ENCODE measurements around the gene PPP6R1.
A peak's percentile ranks its signal among the peaks of the same experiment; 100 is the strongest.

PPP6R1 gene, protein sequence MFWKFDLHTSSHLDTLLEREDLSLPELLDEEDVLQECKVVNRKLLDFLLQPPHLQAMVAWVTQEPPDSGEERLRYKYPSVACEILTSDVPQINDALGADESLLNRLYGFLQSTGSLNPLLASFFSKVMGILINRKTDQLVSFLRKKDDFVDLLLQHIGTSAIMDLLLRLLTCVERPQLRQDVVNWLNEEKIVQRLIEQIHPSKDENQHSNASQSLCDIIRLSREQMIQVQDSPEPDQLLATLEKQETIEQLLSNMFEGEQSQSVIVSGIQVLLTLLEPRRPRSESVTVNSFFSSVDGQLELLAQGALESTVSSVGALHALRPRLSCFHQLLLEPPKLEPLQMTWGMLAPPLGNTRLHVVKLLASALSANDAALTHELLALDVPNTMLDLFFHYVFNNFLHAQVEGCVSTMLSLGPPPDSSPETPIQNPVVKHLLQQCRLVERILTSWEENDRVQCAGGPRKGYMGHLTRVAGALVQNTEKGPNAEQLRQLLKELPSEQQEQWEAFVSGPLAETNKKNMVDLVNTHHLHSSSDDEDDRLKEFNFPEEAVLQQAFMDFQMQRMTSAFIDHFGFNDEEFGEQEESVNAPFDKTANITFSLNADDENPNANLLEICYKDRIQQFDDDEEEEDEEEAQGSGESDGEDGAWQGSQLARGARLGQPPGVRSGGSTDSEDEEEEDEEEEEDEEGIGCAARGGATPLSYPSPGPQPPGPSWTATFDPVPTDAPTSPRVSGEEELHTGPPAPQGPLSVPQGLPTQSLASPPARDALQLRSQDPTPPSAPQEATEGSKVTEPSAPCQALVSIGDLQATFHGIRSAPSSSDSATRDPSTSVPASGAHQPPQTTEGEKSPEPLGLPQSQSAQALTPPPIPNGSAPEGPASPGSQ

DNA sequence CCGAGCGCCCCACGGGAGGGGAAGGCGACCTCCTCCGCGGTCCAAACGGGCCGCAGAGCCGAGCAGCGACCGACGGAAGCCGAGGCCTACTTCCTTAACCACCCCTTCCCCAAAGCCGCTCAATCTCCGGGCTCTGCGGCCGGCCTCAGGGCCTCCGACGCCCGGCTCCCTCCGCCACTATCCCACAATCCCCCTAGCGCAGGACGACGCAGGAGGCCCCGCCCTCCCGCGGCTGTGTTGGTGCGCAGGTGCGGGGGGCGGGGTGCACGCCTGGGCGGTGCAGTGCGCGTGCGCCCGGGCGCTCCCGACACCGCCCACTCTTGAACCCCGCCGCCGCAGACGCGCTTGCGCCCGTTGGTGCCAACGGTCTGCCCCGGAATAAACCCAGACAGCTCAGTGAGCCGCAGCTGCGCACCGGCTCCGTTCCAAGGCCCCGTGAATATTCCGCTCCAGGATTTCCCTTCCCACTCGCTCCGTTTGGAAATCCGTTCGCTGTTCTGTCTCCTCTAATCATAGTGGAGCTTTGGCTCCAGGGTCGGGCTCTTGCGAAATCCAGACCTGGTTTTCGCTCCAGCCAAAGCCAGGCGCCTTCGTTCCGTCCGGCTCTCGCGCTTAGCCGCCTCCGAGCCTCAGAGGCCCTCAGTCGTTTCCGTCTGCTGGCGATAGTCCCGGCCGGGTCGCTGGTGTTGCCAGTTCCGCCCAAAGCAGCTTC, at the start of gene PPP6R1:
PPP6R1 (minus strand) TSS at position 190 of the 712 bp plus-strand sequence. CDS start 11,914 bp downstream, outside the sequence.
- DNase-seq: peak; percentile 100

DNA sequence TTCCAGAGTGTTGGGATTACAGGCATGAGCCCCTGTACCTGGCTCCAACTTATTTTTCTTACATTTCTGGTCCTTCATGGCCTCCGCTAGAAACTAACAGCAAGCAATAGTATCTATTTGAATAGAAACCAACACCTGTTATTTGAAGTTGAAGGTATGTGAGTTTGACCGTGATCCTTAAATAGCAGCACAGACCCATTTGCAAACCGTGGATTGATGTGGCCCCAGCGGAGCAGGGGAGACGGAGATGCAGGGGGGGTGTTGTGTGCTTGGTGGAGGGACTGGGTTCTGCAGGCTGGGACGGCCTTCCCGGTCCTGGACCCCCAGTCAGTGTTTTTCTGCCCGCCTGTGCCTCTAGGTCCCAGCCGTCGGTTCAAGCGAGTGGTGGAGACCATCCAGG, 49.5 kb upstream of the PPP6R1 start:
- no peak for DNase-seq

DNA sequence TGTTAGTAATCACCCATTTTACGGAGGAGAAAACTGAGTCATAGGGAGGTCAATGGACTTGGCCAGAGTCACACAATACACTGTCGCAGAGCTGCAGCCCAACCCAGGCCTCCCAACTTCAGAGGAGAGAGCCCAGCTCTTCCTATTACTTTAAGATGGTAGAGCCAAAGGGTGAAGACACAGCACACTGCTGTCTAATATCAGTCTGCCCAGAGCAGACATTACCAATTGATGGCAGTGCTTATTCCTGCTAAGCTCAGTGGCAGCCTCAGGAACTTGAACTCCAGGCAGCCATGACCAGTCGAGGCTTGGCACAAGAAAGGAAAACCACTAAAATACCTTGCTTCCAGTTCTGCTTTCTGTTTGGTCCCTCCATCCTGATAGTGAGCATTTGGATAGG, 47.9 kb upstream of the PPP6R1 start:
- DNase-seq: no peak

DNA sequence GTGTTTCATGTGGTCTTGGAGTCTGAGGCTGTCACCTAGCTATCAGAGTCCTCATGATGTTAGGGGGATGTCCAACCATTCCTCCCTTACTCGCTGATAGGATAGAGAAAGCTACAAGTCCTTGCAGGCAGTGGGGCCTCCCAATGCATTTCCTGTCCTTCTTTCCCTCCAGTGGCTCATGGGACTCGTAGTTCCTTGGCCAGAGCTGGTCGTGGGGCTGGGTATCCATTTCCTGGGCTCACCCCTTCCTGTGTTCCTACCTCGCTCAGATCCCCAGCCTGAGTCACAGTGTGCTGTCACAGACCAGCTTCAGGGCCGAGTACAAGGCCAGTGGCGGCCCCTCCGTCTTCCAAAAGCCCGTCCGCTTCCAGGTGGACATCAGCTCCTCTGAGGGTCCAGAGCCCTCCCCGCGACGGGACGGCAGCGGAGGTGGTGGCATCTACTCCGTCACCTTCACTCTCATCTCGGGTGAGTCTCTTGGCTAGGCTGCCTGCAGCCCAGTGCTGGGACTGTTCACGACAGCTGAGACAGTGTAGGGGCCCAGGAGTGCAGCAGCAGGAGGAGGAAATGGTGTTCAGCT, 47.3 kb upstream of the PPP6R1 start:
- no peak for DNase-seq

DNA sequence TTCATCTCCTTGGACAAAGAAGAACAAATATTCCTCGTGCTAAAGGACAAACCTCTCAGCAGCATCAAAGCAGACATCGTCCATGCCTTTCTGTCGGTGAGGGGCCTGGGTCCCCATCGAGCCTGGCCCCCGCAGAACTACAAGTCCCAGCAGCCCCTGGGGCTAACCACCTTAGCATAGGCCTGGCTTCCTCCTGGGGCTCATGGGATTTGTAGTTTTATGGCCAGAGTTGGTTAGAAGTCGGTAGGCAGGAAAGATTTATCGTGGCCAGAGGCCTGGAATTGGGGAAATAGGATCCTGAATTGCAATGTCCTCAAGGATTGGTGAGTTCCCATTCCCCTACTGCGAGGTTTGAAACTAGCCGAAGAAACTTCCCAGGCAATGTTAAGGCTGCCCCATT, 46.7 kb upstream of the PPP6R1 start:
- no peak for DNase-seq

- no peak for DNase-seq
Observed at GRCh38 chr19:55304980-55305379, 46.2 kb upstream of the PPP6R1 start.

DNA sequence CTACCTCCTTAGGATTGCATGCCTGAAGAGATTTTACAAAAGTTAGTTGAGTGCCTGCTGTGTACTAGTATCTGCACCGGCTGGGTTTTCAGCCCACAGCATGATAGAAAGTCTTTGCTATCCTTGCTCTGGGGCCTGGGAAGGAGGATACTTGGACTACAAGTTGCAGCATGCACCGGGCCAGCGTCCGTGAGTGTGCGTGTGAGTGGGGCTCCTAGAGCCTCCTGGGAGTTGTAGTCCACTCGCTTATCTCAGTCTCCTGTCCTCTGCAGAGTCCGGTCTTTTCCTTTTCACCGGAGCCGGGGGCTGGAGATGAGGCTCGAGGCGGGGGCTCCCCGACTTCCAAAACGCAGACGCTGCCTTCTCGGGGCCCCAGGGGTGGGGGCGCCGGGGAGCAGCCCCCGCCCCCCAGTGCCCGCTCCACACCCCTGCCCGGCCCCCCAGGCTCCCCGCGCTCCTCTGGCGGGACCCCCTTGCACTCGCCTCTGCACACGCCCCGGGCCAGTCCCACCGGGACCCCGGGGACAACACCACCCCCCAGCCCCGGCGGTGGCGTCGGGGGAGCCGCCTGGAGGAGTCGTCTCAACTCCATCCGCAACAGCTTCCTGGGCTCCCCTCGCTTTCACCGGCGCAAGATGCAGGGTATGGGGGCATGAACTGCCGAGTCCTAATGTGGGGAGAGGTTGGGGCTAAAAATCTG, 45.6 kb upstream of the PPP6R1 start:
- DNase-seq: peak; percentile 16

GRCh38 chr19:55303477-55303876, 44.7 kb upstream of the PPP6R1 start:
- no peak for DNase-seq

- no peak for DNase-seq
Observed at GRCh38 chr19:55302318-55302703, 43.5 kb upstream of the PPP6R1 start.

- peak; percentile 41 for DNase-seq
Observed at GRCh38 chr19:55301459-55302317, 42.9 kb upstream of the PPP6R1 start.

DNA sequence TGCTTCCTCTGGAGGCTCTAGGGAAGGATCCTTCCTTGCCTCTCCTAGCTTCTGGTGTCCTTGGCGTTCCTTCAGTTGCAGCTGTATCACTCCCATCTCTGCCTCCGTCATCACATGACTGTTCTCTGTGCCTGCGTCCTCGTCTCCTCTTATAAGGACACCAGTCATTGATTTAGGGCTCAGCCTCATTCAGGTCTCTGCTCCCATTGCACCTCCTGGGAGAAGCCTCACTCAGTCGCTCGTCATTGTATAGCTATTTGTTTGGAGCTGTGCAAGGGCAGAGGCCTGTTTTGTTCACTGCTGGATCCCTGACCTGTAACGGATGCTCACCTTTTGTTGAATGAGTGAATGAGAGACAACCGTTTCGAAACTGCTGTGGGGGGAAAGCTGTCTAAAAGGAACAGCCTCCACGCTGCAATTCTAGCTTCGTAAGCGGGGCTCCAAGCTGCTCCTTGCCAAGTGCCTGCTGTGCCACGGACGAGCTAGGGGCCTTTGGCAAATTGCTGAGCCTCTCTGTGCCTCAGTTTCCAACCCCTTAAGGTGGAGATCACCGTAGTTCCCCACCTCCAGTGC, 42.2 kb upstream of the PPP6R1 start:
- no peak for DNase-seq

GRCh38 chr19:55299991-55300390, 41.2 kb upstream of the PPP6R1 start:
- DNase-seq: no peak

- DNase-seq: no peak
Observed at GRCh38 chr19:55297267-55297666, 38.5 kb upstream of the PPP6R1 start.

DNA sequence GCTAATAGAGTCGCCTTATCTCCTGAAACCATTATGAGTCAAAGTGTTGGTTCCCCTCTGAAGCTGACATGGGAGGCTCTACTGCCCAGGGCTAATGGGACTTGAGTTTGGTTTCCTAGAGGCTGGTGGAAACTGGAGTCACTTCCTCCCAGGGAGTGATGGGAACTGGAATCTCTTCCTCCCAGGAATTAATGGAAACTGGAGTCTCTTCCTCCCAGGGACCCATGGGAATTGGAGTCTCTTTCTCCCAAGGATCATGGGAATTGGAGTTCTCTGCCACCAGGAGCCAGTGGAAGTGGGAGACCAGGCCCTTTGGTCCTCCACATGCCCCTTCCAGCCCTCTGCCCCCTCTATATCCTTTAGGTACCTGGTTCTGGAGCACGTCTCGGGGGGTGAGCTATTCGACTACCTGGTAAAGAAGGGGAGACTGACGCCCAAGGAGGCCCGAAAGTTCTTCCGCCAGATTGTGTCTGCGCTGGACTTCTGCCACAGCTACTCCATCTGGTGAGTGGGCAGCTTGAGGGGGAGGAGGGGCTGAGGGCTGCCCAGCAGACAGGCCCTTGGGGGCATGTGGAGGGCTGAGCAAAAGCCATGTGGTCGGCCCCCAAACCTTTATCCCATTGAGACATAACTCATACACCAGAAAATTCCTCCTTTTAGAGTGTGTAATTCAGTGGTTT, 30.4 kb upstream of the PPP6R1 start:
- no peak for DNase-seq

- DNase-seq: no peak
Observed at GRCh38 chr19:55287361-55288079, 28.7 kb upstream of the PPP6R1 start.

- DNase-seq: no peak
Observed at GRCh38 chr19:55285229-55285890, 26.5 kb upstream of the PPP6R1 start.

- no peak for DNase-seq
Observed at GRCh38 chr19:55284405-55285058, 25.7 kb upstream of the PPP6R1 start.

Measured in HCEC 1CT (cell line).